BLaER1 (cell line): ENCODE data around the gene TTLL12.

Experiments
- H3K27ac ChIP-seq: shearing (Covaris generic); formaldehyde crosslinking; 2 replicates; pipeline ENCODE4 v1.8.1; 2022
- H3K27me3 ChIP-seq: shearing (Covaris generic); formaldehyde crosslinking; 2 replicates; pipeline ENCODE4 v1.8.1; 2022
- H3K36me3 ChIP-seq: shearing (Covaris generic); formaldehyde crosslinking; 2 replicates; pipeline ENCODE4 v1.8.1; 2022
- H3K4me1 ChIP-seq: shearing (Covaris generic); formaldehyde crosslinking; 2 replicates; pipeline ENCODE4 v1.8.1; 2022
- H3K4me2 ChIP-seq: shearing (Covaris generic); formaldehyde crosslinking; 2 replicates; pipeline ENCODE4 v1.8.1; 2022
- H3K4me3 ChIP-seq: shearing (Covaris generic); formaldehyde crosslinking; 2 replicates; pipeline ENCODE4 v1.8.1; 2022
- H3K9ac ChIP-seq: shearing (Covaris generic); formaldehyde crosslinking; 2 replicates; pipeline ENCODE4 v1.8.1; 2022
- H3K9me3 ChIP-seq: shearing (Covaris generic); formaldehyde crosslinking; 2 replicates; pipeline ENCODE4 v1.8.1; 2022
- H4K20me1 ChIP-seq: shearing (Covaris generic); formaldehyde crosslinking; 2 replicates; pipeline ENCODE4 v1.8.1; 2022
- Cebpa-rat ChIP-seq: shearing (Covaris generic); IDR thresholded peaks from 2 replicates; pipeline ENCODE4 v1.8.1; 2022

The TTLL12 gene

DNA sequence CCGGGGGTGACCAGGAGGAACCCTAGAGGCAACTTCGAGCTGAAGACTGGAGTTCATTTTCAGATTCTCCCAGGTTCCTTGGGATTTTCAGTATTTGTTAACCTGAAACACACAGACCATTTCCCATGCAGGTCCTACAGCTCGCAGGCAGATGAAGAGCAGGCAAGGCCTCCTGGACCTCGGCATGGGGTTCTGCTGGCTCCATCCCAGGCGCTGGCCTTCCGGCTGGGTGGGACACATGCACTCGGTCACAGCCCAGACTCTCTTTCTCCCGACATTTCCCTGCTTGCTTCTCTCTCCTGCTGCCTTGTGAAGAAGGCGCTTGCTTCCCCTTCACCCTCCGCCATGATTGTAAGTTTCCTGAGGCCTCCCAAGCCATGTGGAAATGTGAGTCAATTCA is 15.4 kb upstream of the TTLL12 start:
- no peak overlapping the region for H3K4me3 ChIP-seq
- no peaks in the 10 kb centered on the region for H4K20me1 ChIP-seq
- H3K4me1 ChIP-seq, result peaks cover 19% of the 10 kb centered on the region
- no peak overlapping the region for H3K4me2 ChIP-seq
- no peak overlapping the region for H3K9ac ChIP-seq
- no peaks in the 10 kb centered on the region for H3K36me3 ChIP-seq
- H3K27ac ChIP-seq, result no peak overlapping the region
- no peaks in the 10 kb centered on the region for H3K27me3 ChIP-seq
- TF ChIP-seq Cebpa-rat, result no peak
- H3K9me3 ChIP-seq, result no peaks in the 10 kb centered on the region

DNA sequence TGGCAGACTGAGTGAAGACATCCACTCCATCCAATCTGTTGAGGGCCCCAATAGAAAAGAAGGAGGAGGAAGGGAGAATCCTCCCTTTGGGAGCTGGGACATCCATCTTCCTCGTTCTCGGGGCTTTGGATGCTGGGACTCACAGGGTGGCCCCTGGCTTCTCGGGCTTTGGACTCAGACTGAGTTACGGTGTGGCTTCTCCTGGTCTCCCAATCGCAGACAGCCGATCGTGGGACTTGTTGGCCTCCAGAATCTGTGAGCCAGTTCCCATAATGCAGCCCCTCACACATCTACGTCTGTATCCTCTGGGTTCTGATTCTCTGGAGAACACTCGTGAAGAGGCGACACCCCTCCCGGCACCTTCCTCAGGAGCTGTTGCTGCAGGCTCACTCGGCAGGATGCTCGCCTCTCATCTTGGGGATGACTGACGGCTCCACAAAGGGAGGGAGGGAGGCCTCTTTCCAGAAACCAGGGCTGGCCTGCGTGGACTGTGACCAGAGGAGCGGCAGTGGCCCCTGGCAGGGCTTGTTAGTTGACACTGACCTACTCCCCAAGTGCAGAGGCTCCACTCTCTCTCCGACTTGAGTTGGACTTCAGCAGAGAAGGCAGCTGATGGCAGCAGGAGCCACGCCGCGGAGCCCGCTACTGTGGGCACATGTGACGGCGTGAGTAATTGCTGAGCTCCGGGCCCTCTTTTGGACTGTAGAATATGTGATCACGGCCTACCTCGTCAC is 14.7 kb upstream of the TTLL12 start:
- Histone ChIP-seq H3K36me3 (no peaks in the 10 kb centered on the region), H3K9ac (no peak overlapping the region), H3K4me1 (peaks cover 19% of the 10 kb centered on the region), H3K27me3 (no peaks in the 10 kb centered on the region), H3K4me2 (no peak overlapping the region), H3K27ac (no peak overlapping the region), H4K20me1 (no peaks in the 10 kb centered on the region), H3K9me3 (no peaks in the 10 kb centered on the region), H3K4me3 (no peak overlapping the region)
- no peak for TF ChIP-seq Cebpa-rat

DNA sequence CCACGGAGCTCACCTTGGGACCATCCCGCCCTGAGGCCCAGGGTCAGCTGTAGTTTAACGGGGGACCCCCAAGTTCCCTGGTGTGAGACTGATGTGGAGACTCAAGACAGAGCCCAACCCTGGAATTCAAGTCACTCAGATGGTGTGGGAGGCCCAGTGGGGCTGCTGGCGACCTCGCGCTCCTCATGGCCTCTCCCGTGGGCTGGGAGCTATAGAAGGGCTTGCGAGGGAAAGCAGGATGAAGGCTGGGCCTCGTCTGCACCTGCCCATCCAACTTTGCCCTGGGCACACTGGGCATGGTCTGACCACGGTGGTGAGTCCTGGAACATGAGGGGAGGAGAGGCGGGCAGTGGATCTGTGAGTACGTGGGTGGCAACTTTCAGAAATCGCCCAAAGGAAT is 13.6 kb upstream of the TTLL12 start:
- no peaks in the 10 kb centered on the region for H3K9me3 ChIP-seq
- peaks cover 13% of the 10 kb centered on the region for H3K4me1 ChIP-seq
- no peak overlapping the region for H3K4me2 ChIP-seq
- H3K27me3 ChIP-seq, result no peaks in the 10 kb centered on the region
- H3K27ac ChIP-seq, result no peak overlapping the region
- TF ChIP-seq Cebpa-rat, result no peak
- H3K4me3 ChIP-seq, result no peak overlapping the region
- H3K36me3 ChIP-seq, result no peaks in the 10 kb centered on the region
- no peaks in the 10 kb centered on the region for H4K20me1 ChIP-seq
- no peak overlapping the region for H3K9ac ChIP-seq

GRCh38 chr22:43200031-43200430 is 13.1 kb upstream of the TTLL12 start:
- no peak overlapping the region for H3K9ac ChIP-seq
- H3K4me1 ChIP-seq, result peaks cover 13% of the 10 kb centered on the region
- no peak overlapping the region for H3K4me3 ChIP-seq
- no peaks in the 10 kb centered on the region for H3K9me3 ChIP-seq
- no peak overlapping the region for H3K27ac ChIP-seq
- no peak for TF ChIP-seq Cebpa-rat
- no peak overlapping the region for H3K4me2 ChIP-seq
- no peaks in the 10 kb centered on the region for H4K20me1 ChIP-seq
- H3K36me3 ChIP-seq, result no peaks in the 10 kb centered on the region
- no peaks in the 10 kb centered on the region for H3K27me3 ChIP-seq

DNA sequence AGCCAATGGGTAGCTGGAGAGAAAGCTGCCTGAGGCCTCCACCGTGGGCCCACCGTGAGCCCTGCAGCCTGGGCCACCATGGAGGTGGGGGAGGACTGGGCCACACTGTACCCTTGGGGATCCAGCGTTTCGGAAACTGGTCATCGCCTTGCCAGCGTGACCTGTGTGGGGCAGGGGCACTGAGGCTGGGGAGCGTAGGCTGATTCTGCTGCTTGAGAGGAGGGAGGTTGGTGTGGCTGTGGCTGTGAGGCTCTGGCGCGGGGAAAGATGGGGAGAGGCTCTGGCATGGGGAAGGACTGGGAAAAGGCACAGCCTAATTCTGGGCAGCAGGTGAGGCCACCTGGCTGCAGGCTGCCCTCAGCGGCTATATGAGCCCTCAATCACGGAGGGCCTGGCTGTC is 12.6 kb upstream of the TTLL12 start:
- H3K4me2 ChIP-seq, result no peak overlapping the region
- H3K4me1 ChIP-seq, result peaks cover 13% of the 10 kb centered on the region
- no peaks in the 10 kb centered on the region for H4K20me1 ChIP-seq
- TF ChIP-seq Cebpa-rat, result no peak
- no peak overlapping the region for H3K9ac ChIP-seq
- H3K4me3 ChIP-seq, result no peak overlapping the region
- H3K36me3 ChIP-seq, result no peaks in the 10 kb centered on the region
- no peaks in the 10 kb centered on the region for H3K27me3 ChIP-seq
- H3K9me3 ChIP-seq, result no peaks in the 10 kb centered on the region
- H3K27ac ChIP-seq, result no peak overlapping the region

- H3K4me1 ChIP-seq, result peaks cover 13% of the 10 kb centered on the region
- H3K4me3 ChIP-seq, result no peak overlapping the region
- TF ChIP-seq Cebpa-rat, result no peak
- H3K36me3 ChIP-seq, result no peaks in the 10 kb centered on the region
- no peaks in the 10 kb centered on the region for H4K20me1 ChIP-seq
- H3K27me3 ChIP-seq, result no peaks in the 10 kb centered on the region
- no peak overlapping the region for H3K9ac ChIP-seq
- H3K4me2 ChIP-seq, result no peak overlapping the region
- no peaks in the 10 kb centered on the region for H3K9me3 ChIP-seq
- no peak overlapping the region for H3K27ac ChIP-seq
Measured at GRCh38 chr22:43198936-43199335, 12.0 kb upstream of the TTLL12 start.

- Histone ChIP-seq H3K9ac (no peak overlapping the region), H3K27me3 (no peaks in the 10 kb centered on the region), H3K4me2 (no peak overlapping the region), H3K36me3 (no peaks in the 10 kb centered on the region), H3K9me3 (no peaks in the 10 kb centered on the region), H3K27ac (no peak overlapping the region), H4K20me1 (no peaks in the 10 kb centered on the region), H3K4me1 (peaks cover 13% of the 10 kb centered on the region), H3K4me3 (no peak overlapping the region)
- no peak for TF ChIP-seq Cebpa-rat
Measured at GRCh38 chr22:43198126-43198525, 11.2 kb upstream of the TTLL12 start.

DNA sequence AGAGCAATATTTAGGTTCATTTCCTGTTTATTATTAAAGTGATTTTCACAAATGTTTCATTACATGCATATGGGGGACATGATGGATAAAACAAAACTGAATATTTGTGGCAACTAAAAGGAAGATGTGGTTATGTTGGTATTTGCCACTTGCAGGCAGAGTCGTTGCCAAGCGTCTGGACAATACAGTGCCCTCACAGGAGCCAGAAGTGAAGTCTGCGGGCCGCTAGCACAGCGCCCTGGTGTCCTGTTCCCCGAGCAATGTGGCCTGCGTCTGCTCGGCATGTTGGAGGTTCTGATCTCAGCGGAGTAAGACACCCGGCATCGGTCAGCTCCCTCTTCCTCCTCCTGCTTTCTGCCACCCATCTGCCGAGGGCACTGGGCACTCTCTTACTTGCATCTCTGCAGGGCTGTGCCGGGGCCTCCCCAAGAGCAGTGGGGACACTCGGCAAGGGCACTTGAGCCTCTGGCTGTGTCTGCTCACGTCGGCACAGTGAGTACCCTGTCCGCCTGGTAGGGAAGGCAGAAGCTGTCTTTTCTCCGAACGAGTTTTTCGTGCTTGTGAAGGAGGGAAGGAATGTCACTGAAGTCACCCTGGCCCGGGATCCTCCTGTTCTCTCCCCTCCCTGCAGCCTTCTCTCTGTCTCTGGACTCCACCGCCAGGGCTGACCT is 10.5 kb upstream of the TTLL12 start:
- Histone ChIP-seq H3K36me3 (no peaks in the 10 kb centered on the region), H4K20me1 (no peaks in the 10 kb centered on the region), H3K4me3 (no peak overlapping the region), H3K9ac (no peak overlapping the region), H3K4me2 (0 out of 2 replicates have a peak overlapping the region, but pooled peaks have one; percentile 2), H3K27ac (no peak overlapping the region), H3K9me3 (no peaks in the 10 kb centered on the region), H3K27me3 (no peaks in the 10 kb centered on the region), H3K4me1 (peaks cover 13% of the 10 kb centered on the region)
- no peak for TF ChIP-seq Cebpa-rat

- Histone ChIP-seq H3K4me1 (peaks cover 11% of the 10 kb centered on the region), H3K4me2 (no peak overlapping the region), H3K4me3 (no peak overlapping the region), H3K36me3 (no peaks in the 10 kb centered on the region), H3K27ac (no peak overlapping the region), H3K27me3 (no peaks in the 10 kb centered on the region), H3K9me3 (peaks cover 11% of the 10 kb centered on the region), H4K20me1 (no peaks in the 10 kb centered on the region), H3K9ac (no peak overlapping the region)
- no peak for TF ChIP-seq Cebpa-rat
Measured at GRCh38 chr22:43191831-43192230, 4.9 kb upstream of the TTLL12 start.

- Histone ChIP-seq H3K4me2 (no peak overlapping the region), H3K27ac (no peak overlapping the region), H3K9me3 (peaks cover 11% of the 10 kb centered on the region), H3K9ac (no peak overlapping the region), H3K36me3 (peaks cover 6% of the 10 kb centered on the region; the same call in 1 of the 2 replicates), H3K4me3 (no peak overlapping the region), H4K20me1 (peaks cover 20% of the 10 kb centered on the region), H3K4me1 (peaks cover 30% of the 10 kb centered on the region), H3K27me3 (no peaks in the 10 kb centered on the region)
- TF ChIP-seq Cebpa-rat, result no peak
Measured at GRCh38 chr22:43188829-43189545, 2.1 kb upstream of the TTLL12 start.
